Fibroblast of skin of left biceps (primary cell): Measurements from ENCODE around the gene COL18A1.

Source experiments
- DNase-seq, 2 experiments: peaks; one replicate each; pipeline ENCODE4 v3.0.0-alpha.2; 2013; ENCODE audit warnings: low read depth in 2 of 2

The COL18A1 gene

DNA sequence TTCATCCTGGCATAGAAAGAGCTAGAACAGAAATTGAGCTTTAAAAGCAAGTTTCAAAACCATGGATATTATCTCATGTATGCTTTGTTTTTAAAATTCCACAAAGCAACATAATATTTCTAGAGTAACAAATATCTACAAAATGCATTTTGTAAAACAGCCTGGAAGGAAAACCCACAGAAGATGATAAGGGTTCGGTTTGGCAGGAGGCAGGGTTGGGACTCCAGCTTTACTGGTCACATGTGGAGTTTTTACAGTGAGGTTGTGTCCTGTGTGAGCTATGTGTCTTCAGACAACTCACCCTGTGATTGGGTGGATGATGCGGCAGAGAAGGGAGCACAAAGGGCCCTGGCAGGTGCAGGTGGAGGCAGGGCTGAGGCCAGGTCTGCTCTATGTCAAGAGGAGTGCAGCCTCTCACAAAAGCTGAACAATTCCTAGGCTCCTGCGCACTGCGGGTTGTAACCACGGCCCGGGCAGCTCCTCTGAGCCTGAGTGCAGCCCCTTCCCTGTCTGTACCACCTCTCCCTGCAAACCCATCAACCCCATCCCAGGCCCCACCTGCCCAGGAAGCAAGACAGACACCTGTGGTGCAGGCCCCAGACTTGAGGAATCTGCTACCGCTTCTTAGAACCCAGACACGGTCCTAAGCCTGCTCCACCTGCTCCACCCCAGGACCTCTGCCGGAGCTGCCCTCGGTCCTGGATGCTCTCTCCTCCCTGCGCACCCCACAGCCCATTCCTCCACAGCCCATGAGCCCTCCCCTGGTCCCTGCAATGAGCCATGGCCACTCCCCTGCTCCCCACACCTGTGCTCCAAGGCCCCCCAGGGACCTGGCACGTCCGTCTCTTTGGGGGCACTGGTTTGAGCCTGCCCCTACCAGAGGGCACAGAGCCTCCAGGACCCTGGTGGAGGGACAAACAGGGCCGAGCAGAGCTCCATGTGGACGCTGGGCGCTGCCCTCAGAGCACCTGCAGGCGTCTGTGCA, 2.8 kb upstream of the COL18A1 start:
- DNase-seq: no peak

DNA sequence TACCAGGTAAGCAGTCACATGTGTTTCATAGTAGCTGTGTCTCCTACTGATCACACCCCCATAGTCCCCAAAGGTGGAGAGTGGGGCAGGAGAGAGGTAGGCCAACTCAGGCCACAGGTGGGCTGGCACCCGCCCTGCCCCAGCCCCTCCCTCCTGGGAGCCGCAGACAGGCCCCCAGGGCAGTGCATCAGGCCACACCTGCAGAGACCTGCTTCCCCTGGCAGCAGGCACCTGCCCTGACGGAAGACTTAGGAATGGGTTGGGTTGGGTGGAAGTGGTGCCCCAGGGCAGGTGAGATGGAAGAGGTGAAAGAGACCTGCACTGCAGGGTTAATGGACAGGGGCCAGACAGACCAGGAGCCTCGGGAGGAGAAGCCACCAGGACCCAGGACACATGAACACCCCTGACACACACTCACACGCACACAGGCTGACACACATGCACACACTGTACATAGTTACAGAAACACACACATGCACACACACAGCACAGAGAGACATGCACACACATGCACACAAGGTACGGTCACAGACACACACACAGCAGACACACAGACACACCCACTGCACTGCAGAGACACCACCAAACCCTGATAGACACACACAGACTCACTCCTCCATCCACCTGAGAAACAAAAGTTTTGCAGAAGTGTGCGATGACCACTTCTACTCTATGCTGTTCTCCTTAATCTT, 1.7 kb upstream of the COL18A1 start:
- DNase-seq: no peak

DNA sequence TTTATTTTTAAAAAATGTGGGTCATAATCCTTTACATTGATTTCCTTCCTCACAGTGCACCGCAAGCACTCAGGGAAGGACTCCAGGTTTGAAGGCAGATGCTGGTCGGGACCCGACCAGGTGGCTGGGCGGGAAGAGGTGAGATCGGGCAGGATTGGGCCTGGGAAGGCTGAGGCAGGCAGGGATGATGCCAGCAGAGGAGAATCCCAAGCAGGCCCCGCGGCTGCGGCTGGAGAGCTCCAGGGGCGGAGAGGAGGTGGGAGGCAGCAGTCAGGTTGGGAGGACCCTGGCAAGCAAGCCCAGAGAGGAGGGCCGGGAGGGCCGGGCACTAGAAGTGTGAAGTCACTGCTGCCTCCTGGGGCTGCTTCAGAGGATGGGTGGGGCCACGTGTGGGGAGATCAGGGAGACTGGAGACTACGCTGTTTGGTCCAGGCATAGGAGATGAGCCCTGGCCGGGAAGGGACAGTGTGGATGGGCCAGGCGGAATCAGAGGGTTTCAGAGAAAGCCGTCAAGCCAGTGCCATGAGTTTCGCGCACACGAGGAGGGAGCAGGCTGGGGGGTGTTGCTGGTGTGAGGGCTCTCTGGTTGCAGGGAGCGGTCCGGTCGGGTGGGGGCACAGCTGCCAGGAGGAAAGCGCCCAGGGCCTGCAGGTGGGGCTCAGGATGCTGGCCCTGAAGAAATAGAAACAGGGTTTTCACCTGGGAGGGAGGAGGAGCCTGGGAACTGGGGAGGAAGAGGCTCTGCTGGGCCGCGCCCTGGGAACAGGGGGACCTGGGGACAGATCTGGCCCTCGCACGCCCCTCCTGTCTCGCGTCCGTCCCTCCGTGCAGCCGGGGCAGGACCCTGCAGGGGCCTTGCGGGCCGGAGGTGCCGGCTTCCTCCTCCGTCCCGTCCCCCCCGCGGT, 888 bp upstream of the COL18A1 start:
- DNase-seq: no peak

DNA sequence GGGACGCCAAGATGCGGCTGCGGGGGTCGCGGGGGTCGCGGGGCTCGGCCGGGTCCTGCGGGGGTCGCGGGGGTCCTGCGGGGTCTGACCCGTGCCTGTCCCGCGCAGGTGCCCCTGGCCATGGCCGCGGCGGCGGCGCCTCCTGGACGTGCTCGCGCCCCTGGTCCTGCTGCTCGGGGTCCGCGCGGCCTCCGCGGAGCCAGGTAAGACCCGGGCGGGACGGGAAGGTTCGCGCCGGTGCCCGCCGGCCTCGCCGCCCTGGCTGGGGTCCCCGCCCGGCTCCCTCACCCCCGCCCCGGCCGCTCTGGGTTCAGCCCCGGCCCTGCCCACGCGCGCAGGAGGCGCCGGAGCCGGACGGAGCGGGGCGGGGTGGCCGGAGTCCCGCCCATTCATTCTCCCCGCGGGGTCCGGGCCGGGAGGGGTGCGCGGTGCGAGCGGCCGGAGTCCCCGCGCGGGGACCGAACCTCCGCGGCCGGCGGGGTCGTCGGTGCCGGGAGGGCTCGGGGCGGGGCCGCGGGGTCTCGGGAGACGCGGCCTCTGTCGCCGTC, 380 bp downstream of the COL18A1 start:
- DNase-seq: no peak

DNA sequence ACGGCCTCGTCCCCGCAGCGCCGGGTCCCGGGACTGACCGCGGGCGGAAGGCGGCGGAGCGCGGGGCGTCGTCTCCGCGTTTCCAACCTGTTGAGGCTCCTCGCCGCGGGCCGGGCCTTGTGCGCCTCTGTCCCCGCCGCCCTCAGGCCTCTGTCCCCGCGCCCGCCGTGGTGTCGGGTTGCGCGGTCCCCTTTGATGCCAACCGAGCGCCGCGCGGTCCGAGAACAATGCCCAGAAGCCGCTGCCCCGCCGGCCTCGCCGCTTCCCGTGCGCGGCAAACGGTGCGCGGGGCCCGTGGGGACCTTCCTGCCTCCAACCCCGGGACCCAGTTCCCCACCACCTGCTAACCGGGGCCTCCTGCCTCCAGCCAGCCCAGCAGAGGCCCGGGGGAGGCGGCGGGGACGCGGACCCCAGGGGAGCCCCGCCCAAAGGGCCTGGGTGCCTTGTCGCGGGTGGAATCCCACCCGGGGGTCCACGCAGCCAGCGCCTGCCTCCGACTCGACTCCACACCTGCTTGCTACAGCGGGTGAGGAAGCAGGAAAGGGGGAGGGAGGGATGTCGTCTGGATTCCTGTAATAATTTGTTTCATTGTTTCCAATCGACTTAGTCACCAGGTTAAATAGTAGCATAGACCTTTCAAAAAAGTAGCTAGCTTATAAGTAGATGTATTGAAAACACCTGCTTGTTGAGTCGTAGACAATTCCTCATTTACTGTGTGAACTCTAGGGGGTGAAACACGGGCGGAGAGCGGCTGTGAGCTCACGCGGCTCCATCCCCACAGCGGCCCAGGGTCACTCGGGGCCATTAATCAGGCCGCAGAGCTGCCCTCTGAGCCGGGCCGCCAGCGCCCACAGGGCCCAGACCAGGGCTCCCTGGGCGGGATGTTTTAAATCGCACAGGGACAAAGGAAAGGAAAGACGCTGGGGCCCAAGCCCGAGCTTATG, 1.1 kb downstream of the COL18A1 start:
- no peak for DNase-seq

DNA sequence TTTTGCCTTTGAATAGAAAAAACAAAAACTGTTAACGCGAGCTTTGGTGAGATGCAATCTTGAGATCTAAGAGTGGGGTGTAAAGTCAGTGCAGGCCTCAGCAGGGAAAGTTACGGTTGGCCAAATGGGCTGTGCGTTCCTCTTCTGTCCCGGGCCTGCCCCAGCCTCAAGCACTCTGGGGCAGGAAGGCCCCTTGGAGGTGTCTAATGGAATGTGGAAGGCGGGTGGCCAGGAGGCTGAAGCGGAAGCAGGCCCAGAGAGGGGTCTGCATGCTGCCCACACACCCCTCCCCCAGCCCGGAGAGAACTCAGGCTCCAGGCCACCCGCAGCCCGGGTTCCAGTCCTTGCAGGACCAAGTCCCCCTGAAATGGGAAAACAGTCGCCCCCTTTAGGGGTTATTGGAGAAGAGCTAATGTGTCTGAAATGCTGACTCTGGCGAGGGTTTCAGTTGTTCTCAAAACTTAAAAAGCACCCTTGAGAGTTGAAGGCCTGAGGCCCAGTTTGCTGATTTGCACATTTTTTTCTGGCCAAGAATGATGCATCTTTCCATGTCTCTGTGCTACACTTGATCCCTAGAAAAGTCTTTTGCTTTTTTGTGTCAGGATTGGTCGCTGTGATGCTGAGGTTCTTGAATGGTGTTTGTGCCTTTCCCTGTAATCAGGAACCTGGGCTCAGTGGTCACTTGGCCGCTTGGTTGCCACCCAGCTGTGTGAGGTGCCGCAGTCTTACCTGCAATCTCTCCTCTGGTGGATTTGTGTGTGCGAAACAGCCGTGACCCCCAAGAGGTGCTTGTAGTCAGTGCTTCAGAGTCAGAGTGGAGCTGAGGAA, 2.0 kb downstream of the COL18A1 start:
- no peak for DNase-seq

DNA sequence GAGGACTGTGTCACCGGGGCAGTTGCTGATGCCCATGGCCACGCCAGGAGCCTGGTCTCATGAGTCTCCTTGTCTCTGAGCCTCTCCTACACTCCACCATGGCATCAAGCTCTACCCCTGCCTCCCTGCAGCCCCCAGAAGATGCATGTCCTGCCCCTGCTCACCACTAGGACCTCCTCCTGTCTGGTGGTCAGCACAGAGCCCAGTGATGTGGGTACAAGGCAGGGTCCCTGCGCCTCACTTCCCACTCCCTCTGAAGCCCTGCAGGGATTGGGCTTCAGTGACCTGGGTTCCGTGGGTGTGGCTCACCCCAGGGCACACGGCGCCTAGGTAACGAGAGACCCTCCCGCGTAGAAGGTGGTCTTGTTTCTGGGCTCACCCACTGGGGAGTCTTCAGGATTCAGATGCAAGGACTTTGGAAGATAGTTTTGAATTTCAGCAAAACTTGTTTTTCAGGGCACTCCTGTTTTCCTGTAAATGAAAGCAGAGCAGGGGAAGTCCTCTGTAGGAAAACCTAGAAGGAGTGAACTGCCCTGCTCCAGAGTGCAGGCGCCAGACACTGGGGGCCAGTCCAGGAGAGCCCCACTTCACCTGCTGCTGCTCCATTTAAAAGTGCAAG, 2.8 kb downstream of the COL18A1 start:
- DNase-seq: no peak

DNA sequence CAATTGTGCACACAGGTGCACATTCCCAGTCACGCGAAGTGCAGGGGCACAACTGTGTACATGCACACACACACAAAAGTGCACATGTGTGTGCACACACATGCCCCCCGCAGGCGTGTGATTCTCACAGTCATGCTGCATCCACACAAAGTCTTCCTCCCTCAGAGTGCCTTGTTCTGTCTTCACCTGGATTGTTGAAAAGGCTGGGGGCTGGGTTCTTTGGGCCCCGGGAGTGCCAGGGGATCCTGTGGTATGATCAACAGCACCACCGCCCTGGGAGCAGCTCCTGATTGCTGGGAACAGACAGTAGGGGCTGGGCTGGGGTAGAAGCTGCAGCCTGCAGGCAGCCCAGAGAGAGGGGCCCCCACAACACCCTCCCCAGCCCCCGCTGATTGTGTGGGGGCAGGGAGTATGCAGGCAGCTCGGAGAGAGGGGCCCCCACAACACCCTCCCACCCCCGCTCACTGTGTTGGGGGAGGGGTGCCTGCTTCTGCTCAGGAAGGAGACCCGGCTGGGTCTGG, 3.4 kb downstream of the COL18A1 start:
- no peak for DNase-seq

DNA sequence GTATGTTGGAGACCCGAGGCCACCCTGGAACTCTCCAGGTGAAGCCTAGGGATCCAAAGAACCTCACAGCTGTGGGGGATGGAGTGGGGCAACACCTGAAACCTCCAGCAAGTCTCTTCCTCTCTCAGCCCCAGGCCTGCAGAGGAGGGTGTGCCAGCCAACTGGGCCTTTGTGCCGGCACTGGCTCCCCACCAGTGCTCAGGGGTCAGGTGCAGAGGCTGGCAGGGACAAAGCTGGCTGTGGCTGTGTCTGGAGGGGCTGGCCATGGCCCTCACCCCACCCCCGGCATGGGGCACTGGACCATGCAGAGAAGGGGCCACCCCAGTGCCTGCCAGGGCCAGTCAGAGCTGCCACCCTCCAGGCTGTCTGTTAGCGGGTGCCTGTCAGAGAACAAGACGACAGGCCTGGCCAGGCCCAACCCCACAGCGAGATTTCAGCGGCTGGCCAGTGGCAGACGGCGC, 3.9 kb downstream of the COL18A1 start:
- DNase-seq: no peak

DNA sequence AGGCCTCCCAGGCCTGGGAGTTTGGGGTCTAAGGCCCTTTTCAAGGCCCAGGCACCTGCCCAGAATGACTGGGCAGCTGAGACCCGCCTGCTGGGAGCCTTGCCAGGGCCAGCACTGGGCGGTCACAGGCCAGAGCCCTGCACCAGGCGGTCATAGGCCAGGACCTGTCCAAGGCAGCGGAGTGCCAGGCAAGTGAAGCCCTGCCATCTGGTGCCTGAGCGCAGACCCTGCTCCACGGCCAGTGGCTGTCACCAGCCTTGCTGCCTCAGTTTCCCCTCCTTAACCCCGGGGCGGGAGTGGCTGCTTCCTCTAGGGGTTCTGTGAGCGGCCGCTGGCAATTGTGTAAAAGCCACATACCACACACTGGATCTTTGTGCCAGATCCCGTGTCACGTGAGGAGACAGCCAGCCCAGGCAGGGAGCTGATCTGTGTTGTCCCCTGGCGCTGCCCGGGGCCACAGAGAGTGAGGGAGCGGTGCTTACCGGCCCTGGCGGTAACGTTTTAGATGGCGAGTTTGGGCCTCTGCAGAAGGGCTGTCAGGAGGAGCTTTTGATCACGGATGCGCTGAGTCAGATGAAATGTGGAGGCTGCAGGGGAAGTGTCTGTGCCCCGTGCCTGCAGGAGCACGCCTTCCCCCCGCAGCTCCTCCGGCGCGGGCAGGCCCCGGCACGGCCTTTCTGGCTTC, 4.6 kb downstream of the COL18A1 start:
- no peak for DNase-seq

DNA sequence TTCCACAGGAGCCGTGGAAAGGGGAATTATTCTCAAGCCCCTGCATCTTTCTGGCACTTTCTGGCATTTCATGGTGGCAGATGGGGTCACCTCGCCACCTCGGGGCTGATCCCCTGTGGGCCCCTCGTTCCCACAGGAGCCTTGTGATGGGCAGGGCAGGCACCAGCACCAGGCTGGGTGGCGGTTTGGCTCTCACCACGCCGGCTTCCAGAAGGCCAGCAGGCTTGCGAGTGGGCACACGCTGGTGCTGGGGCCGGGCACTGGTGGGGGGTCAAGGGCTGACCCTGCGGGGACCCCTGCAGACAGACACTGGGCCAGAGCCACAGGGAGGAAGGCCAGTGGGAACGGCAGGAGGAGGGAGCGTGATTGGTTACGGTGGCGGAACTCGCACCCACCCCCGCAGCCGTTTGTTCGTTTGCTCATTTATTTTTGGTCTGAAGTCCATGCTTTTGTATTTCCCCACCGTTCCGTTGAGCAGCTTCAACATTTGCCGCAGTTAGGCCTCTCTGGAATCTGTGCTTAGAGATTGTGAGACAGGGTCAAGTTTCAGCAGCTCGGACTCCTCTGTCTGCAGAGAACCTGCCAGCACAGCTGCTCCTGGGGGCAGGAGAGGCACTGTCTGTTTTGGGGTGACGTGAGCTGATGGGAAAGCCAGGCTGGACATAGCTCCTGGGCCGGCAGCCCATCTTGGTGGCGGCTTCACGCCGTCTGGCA, 5.3 kb downstream of the COL18A1 start:
- no peak for DNase-seq

DNA sequence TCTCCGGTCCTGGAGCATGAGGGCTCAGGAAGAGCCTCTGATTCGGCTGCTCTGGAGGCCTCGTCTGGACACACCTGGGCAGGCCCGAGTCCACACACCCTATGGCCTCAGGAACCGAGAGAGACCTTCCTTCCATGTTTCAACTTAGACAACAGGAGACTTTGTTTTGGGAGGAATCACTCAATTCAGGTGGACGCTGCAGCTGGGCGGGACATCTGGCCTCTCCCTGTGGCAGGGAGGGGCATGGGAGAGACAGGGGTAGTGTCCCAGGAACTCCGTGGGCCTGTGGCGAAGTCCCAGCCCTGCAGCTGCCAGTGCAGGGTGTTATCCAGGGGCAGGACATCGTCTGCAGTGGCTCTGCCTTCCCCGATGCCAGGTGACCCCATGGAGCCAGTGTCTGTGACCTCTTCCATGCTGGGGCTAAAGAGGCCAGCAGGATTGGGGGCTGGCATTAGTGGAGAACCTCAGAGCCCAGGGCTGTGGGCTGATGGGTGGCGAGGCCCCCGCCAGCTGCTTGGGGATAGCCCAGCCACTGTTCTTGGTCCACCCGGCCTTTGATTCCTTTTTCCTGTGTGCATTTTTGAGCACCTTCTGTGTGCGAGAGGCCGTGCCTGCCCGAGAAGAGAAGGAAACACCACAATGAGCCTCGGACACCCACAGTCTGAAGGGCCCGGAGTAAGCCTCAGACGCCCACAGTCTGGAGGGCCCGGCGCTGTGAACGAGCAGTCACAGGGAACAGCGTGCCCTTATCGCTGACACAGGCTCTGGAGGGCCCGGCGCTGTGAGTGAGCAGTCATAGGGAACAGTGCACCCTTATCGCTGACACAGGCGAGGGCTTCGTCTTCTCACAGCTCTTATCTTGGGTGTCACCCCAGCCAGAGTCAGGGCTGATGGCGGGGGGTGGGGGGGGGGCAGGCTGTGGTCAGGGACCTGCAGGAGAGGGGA, 6.2 kb downstream of the COL18A1 start:
- no peak for DNase-seq

DNA sequence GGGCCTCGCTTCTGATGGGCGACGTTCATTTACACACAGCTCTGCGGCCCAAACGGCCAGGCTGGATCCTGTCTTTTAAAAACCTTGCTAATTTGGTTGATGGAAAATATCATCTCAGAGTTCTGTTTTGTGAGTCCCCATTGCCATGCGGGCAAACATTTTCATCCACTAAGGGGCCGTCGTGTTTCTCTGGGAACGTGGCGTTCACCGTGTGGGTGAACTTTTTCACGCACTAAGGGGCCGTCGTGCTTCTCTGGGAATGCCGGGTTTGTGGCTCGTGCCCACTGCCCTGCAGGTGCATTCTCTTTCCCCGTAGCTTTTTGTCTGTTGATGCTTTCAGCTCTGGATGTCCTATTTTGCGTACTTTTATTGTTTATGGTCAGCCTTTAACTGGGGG, 6.8 kb downstream of the COL18A1 start:
- DNase-seq: no peak

DNA sequence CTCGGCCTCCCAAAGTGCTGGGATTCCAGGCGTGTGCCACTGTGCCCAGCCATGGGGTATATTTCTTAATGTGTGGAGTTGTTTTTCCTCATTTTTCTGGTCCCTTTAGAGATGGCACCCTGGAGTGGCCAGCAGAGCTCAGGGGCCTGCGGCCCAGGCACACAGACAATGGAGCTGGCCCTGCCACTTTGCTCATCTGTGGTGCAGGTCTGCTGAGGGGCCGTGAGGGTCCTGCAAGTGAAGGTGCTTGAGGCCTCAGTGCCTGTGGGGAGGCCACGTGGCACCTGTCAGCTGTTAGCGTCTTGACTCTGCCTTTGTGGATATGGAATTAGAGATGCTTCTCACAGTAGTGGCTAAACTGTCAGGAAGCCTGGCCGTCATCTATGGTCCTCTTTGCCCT, 7.5 kb downstream of the COL18A1 start:
- no peak for DNase-seq

DNA sequence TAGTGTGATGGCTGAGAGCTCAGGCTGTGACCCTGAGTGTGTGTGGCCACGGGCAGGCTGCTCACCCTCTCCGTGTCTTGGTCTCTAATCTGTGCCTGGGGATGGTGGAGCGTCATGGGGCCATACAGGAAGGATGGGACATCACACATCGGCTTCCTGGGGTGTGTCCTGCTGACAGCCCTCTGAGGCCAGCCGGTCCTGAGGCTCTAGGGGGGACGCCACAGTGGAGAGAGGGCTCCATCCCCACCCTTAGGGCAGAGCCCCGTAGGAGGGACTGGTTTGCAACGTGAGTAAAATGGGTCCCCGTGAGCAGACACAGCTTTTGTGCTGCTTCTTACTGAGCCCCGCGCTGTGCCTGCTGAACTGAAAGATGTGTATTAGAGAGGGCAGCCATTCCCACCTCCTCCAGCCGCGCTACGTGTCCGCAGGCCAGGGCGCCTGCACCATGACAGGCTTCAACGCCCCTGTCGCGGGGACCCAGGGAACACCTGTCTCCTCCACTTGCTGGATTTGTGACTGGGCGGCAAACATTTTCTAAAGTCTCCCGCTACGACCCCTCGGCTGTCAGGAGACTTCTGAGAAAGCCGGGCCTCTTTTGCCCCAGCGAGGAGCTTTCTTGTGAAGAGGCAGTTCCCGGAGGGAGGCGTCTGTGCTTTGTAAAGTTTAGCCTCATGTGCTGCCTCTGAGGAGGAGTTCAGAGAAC, 8.1 kb downstream of the COL18A1 start:
- DNase-seq: no peak

DNA sequence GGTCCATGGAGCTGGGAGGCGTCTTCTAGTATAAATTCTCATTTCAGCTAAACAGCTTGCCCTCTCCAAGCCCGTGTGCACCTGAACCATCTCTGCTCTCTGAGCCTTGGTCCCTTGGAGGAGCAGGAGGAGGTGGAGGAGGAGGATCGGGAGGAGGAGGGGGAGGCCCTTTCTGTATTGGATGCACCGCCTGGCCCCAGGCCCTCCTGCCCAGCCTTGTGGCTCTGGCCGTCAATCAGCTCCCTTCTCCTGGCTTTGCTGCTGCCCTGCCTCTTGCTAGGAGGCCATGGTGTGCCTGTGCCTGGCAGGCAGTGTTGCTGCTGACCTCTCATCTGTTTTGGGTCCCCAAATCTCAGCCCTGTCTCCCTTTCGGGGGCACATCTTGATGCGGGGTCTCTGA, 9.0 kb downstream of the COL18A1 start:
- DNase-seq: no peak
